HFF-Myc (cell line): ENCODE measurements around the gene SOX14.

Source experiments
- DNase-seq: peaks from one replicate; pipeline ENCODE4 v3.0.0-alpha.2; 2011; ENCODE audit warnings: low read depth; ENCODE audit errors: extremely low read depth
- H3K4me3 ChIP-seq: replicated peaks from 2 replicates; pipeline ENCODE4 v1.5.1; 2011; ENCODE audit warnings: low read depth, mild to moderate bottlenecking, control low read depth, low read length
- CTCF ChIP-seq: IDR thresholded peaks from 2 replicates; pipeline ENCODE4 v1.5.1; 2012; ENCODE audit warnings: mild to moderate bottlenecking, low read depth, low read length, control low read depth; ENCODE audit errors: missing control alignments

Gene SOX14

GRCh38 chr3:137772214-137772955 is 8.3 kb downstream of the SOX14 start:
- DNase-seq, result no peak
- TF ChIP-seq CTCF, result no peak
- no peak overlapping the region for H3K4me3 ChIP-seq

- DNase-seq, result no peak
- no peak for TF ChIP-seq CTCF
Measured at GRCh38 chr3:137778941-137779340, 14.8 kb downstream of the SOX14 start.

GRCh38 chr3:137787529-137787928 is 23.4 kb downstream of the SOX14 start:
- TF ChIP-seq CTCF, result no peak
- no peak for DNase-seq
- H3K4me3 ChIP-seq, result no peak overlapping the region

More at GRCh38 chr3:137778941-137779340, 14.8 kb downstream of the SOX14 start:
- no peak overlapping the region for H3K4me3 ChIP-seq

- DNase-seq, result no peak
- TF ChIP-seq CTCF, result no peak
- no peak overlapping the region for H3K4me3 ChIP-seq
Measured at GRCh38 chr3:137789236-137789635, 25.1 kb downstream of the SOX14 start.

GRCh38 chr3:137792626-137793271 is 28.6 kb downstream of the SOX14 start:
- TF ChIP-seq CTCF, result peak; percentile 60
- no peak overlapping the region for H3K4me3 ChIP-seq
- peak; percentile 6 for DNase-seq

- TF ChIP-seq CTCF, result no peak
- no peak overlapping the region for H3K4me3 ChIP-seq
- no peak for DNase-seq
Measured at GRCh38 chr3:137796993-137797392, 32.9 kb downstream of the SOX14 start.

GRCh38 chr3:137803215-137803614 is 39.1 kb downstream of the SOX14 start:
- no peak for TF ChIP-seq CTCF
- H3K4me3 ChIP-seq, result no peak overlapping the region

More at GRCh38 chr3:137803215-137803614, 39.1 kb downstream of the SOX14 start:
- no peak for DNase-seq
